NCI-H1436 (cell line): ENCODE results near the gene GPC3.
"Not testable (repeated sequence)": the region's sequence is repeated elsewhere in the genome, so short reads cannot be mapped to it uniquely, and the experiment has no call there.

Experiments used
- DNase-seq: peaks from one replicate; lab custom pipeline; 2025; lab: John Stamatoyannopoulos, UW

Gene GPC3

GRCh38 chrX:133762976-133763548 lies 222.3 kb downstream of the GPC3 start:
- not testable (repeated sequence) for DNase-seq

- DNase-seq: no peak
Observed at GRCh38 chrX:133754657-133755056, 230.7 kb downstream of the GPC3 start.

GRCh38 chrX:133749951-133750350 lies 235.4 kb downstream of the GPC3 start:
- DNase-seq: peak; percentile 71

GRCh38 chrX:133749370-133749769 lies 236.0 kb downstream of the GPC3 start:
- no peak for DNase-seq

GRCh38 chrX:133747196-133747595 lies 238.2 kb downstream of the GPC3 start:
- no peak for DNase-seq

- no peak for DNase-seq
Observed at GRCh38 chrX:133746593-133746992, 238.8 kb downstream of the GPC3 start.

- no peak for DNase-seq
Observed at GRCh38 chrX:133745349-133745748, 240.0 kb downstream of the GPC3 start.

- no peak for DNase-seq
Observed at GRCh38 chrX:133742602-133743305, 242.6 kb downstream of the GPC3 start.

GRCh38 chrX:133741303-133741702 lies 244.1 kb downstream of the GPC3 start:
- no peak for DNase-seq

GRCh38 chrX:133726642-133727041 lies 258.8 kb downstream of the GPC3 start:
- no peak for DNase-seq

GRCh38 chrX:133726211-133726630 lies 259.2 kb downstream of the GPC3 start:
- peak; percentile 62 for DNase-seq

GRCh38 chrX:133723930-133724329 lies 261.5 kb downstream of the GPC3 start:
- no peak for DNase-seq

- DNase-seq: no peak
Observed at GRCh38 chrX:133722756-133723155, 262.6 kb downstream of the GPC3 start.

GRCh38 chrX:133720269-133720668 lies 265.1 kb downstream of the GPC3 start:
- DNase-seq: not testable (repeated sequence)

GRCh38 chrX:133715715-133716114 lies 269.7 kb downstream of the GPC3 start:
- no peak for DNase-seq

- DNase-seq: no peak
Observed at GRCh38 chrX:133709501-133709900, 275.9 kb downstream of the GPC3 start.

- DNase-seq: no peak
Observed at GRCh38 chrX:133706890-133707289, 278.5 kb downstream of the GPC3 start.

GRCh38 chrX:133702230-133702629 lies 283.2 kb downstream of the GPC3 start:
- no peak for DNase-seq

- no peak for DNase-seq
Observed at GRCh38 chrX:133699023-133699728, 286.2 kb downstream of the GPC3 start.

GRCh38 chrX:133698298-133698697 lies 287.1 kb downstream of the GPC3 start:
- DNase-seq: no peak

GRCh38 chrX:133697656-133698055 lies 287.7 kb downstream of the GPC3 start:
- no peak for DNase-seq

- no peak for DNase-seq
Observed at GRCh38 chrX:133689997-133690599, 295.3 kb downstream of the GPC3 start.

- DNase-seq: peak; percentile 90
Observed at GRCh38 chrX:133685822-133686221, 299.6 kb downstream of the GPC3 start.
